CD4-positive, alpha-beta T cell treated with Interleukin-2 at 100 ng/mL for 4 hours (primary cell): ENCODE measurements around the gene UGT3A2.
"Not testable (repeated sequence)": the region's sequence is repeated elsewhere in the genome, so short reads cannot be mapped to it uniquely, and the experiment has no call there.

ENCODE experiments used
- DNase-seq: peaks from one replicate; pipeline ENCODE4 v3.0.0-alpha.2; 2020; ENCODE audit warnings: low spot score

Gene UGT3A2

GRCh38 chr5:36054647-36055046 lies 12.0 kb downstream of the UGT3A2 start:
- no peak for DNase-seq

DNA sequence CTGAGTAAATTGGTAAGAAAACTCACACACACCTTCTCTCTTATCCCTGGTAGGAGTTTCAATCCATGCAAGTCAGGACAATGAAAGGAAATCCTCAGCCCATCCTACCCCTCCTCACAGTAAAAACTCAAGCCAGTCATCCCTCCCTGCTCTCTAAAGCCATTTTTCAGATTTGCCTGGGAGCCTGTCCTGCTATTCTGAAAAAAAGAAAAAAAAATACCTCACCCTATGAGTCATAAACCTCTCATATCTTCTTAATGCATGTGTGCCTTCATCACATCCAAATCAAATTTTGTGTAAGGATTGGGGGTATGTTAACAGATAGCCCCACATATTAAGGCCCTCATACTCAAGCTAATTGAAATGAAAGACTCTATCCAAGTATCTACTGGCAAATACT lies 14.1 kb downstream of the UGT3A2 start:
- DNase-seq = no peak

- no peak for DNase-seq
Measured at GRCh38 chr5:36049949-36050348, 16.7 kb downstream of the UGT3A2 start.

DNA sequence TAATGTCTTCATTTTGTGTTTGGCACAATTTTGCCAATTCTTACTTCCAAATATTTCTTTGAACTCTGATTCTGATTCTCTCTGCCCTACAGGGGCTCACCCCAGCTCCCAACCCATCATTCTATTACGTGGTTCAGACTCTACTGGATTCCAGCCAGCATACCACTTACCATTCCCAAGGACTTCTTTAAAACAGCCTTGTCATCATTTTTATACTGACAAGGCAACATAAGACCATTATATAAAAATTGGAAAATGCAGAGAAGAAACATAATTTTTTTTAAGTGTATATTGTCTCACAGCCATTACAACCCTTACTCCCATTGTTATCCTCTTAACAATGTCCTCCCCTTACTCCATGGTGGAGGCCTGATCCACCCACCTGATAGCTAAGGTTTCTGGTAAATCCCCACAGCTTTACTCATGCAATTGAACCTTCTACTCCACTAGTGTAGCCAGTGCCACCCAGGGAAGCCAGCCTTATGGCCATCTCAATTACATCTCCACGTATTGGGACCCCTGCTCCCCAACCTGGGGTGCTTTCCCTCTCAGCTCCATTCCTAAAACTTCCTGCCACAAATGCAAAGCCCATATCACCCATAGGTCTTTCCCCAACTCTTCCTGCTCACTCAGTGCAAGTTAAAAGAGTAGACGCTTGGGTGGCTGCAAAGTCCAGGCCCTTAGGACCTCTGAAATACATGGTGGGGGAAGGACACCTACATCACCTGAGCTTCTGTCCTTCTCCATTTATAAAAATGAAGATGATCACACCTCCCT lies 19.1 kb downstream of the UGT3A2 start:
- no peak for DNase-seq

DNA sequence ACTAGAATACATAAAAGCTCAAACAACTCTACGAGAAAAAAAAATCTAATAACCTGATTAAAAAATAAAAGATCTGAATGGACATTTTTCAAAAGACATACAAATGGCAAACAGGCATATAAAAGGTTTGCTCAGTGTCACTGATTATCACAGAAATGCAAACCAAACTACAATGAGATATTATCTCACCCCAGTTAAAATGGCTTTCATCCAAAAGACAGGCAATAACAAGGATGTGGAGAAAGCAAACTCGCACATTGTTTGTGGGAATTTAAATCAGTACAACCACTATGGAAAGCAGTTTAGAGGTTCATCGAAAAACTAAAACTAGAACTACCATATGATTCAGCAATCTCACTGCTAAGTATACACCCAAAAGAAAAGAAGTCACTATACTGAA lies 20.8 kb downstream of the UGT3A2 start:
- no peak for DNase-seq

DNA sequence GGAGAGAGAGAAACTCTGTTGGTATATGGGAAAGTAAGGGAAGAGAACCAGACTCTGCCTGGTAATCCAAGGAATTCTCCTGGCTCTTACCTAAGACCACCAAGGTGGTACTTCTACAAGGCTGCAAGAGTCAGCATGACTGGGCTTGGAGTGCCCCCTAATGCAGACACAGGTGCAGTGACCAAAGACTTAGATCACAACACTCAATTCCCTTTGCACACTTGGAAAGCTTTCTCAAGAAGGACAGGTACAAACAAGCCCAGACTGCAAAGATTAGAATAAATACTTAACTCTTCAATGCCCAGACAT lies 25.2 kb downstream of the UGT3A2 start:
- no peak for DNase-seq

DNA sequence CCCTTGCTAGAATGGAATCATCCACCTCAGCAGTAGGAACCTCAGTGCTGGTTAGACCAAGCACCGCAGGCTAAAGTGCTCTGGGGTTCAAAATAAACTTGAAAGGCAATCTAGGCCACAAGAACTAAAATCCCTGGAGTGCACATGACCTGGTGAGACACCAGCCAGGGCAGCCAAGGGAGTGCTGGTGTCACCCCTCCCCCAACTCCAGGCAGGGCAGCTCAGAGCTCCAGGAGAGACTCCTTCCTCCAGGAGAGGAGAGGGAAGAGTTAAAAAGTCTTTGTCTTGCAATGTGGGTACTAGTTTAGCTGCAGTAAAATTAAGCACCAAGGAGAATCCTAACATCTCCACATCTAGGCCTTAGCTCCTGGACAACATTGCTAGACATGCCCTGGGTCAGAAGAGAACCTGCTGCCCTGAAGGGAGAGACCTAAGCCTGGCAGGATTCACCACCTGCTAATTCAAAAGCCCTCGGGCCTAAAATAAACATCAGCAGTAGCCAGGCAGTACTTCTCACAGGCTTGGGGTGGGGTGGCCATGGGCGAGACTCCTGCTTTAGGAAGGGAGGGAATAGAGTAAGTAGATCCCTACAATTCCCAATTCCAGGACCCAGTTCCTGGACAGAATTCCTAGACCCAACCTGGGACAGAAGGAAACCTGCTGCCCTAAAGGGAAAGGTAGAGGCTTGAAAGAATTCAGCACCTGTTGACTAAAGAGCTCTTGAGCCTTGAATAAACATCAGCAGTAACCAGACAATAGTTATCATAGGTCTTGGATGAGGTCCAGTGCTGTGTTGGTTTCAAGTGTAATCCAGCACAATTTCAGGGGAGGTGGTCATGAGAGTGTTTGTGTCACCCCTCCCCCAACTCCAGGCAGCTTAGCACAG lies 25.8 kb downstream of the UGT3A2 start:
- no peak for DNase-seq

DNA sequence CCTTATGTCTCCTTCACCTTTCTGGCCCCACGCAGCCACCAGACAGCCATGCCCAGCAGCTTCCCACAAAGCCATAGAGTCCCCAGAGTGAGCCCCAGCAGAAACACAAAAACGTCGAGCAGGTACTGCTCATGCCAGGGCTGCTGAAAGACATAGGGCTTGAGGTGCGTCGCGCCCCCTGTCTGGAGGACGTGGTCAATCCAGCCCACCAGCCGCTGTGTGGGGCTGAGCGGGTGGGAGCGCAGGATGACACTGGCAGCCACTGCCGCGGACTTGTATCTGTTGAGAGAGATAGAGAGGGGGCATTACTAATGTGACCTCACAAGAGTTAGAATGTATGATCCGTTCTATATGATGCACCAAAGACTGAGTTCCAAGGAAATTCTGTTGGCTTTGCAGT lies 31.0 kb downstream of the UGT3A2 start:
- DNase-seq = no peak

DNA sequence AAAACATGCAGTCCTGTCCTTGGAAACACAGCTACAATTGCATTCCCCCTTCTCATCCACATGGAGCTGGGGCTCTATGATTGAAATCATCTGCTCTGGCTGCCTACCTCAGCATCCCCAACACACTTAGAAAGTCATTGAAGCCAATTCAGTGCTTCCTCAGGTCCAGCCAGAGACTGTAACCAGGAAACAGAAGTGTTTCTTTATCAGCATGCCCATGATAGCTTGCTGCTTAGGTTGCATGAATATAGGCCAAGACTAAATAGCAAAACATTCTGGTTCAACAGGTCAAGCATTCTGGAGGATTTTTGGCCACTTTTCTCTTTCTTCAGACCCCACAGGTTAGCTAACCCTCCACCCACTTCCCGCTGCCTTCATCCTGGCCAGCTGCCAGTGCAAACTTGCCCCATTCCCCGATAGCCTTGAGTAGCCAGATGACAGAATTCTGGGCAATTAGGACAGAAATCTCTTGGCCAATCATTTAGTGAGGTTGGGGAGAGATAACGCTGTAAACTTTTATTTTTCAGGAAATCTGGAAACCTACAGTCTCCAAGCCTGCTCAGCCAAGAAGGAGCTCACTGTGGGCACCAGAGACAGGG lies 32.0 kb downstream of the UGT3A2 start:
- not testable (repeated sequence) for DNase-seq

- DNase-seq = no peak
Measured at GRCh38 chr5:36033486-36033885, 33.2 kb downstream of the UGT3A2 start.

DNA sequence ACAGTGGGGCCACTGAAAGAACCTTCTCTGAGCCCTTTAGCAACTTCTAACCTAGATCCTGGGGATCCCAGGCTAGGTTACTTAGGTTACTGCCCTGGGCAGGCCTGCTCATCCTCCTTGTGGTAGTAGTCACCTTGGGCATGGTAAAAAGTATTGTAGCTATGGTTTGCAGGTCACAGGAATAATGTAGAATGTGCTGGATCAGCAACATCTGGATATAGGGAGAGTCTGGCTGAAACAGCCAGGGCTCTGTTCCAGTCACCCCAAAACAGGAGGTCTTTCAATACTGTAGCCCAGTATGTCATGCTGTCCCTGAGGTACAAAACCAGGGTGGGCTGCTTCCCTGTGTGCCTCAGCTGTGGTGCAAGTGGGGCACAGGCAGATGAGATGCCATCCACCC lies 33.6 kb downstream of the UGT3A2 start:
- no peak for DNase-seq

DNA sequence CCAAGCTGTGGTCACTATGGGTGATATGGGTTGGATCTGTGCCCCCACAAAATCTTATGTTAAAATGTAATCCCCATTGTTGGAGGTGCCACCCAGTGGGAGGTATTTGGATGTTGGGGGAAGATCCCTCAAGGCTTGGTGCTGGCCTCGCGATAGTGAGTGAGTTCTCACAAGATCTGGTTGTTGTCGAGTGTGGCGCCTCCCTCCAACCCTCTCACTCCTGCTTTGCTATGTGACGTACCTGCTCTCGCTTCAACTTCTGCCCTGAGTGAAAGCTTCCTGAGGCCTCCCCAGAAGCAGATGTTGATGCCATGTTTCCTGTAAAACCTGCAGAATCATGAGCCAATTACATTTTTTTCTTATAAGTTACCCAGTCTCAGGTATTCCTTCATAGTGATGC lies 35.5 kb downstream of the UGT3A2 start:
- DNase-seq = no peak

GRCh38 chr5:36029914-36030313 lies 36.8 kb downstream of the UGT3A2 start:
- DNase-seq = no peak

DNA sequence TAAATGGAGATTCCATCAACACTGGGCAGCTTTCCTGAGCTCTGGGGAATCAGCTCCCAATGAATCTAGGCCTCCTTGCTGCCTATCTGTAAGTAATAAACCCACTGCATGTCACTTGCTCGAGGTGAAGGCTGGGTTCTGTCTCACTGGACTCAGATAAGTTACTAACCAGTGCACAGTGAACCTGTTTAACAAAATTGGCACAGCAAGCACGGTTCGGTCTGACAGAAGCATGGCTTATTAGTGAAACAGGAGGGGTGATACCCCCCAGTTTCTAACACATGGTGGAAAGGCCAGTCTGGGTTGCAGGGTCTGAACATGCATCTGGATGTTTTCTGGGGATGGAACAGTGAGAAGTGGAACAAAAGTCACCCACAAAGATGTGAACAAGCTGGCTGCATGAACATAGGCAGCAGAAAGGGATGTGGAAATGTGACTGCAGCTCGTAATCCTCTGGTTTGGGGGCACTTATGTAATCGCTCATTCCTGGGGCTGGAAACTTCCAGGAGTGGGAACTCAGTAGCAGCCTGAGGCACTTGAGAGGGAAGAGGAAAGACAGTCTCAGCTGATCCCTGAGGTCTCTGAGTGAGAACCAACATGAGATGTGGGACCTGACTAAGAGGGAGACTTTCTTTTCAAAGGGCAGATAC lies 37.7 kb downstream of the UGT3A2 start:
- DNase-seq = no peak

DNA sequence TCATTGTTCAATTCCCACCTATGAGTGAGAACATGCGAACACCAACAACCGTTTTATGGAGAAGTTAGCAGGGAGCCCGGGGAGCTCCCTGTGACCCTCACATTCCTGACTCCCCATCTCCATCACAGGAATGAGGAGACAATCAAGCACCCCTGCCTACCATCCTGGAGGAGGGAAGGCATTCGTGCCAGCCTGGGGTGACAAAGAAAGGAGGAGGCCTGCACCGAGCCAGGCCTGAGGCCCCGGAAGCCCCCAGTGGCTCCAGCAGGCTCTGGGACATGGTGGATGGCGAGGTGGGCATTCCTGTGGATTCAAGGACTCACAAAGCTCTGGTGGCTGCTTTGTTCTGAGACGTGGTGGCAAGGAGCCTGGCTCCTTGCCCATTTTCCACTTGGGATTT lies 39.0 kb downstream of the UGT3A2 start:
- no peak for DNase-seq

DNA sequence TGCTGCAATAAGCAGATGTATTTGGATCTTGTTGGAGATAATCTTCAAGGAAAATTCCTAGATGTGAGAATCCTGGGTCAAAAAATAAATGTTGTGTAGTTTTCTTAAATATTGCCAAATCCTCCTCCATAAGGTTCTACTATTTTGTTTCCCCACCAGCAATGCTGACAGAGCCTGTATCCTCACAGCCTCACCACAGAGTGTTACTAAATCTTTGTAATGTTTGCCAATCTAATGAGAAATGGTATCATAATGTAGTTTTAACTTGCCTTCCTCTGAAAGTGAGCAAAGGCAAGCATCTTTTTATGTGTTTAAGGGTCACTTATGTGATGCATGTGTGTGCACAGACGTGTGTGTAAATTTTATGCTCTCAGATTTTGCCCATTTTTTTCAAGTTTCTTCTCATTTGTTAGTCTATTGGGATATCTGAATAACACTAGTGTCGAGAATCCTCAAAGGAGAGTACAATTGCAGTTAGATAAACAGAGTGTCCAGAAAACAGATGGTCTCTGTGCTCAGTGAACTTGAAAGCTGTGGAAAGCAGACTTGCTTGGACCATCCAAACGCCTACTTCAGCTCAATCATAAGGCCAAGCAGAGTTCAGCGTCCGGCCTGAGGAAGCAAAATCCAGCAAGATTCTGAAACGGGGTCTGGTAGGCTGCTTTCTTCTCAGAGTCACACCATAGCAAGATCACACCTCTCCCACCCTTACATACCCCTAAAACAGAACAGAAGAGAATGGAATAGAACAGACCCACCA lies 39.8 kb downstream of the UGT3A2 start:
- no peak for DNase-seq

- not testable (repeated sequence) for DNase-seq
Measured at GRCh38 chr5:36022246-36022645, 44.4 kb downstream of the UGT3A2 start.

DNA sequence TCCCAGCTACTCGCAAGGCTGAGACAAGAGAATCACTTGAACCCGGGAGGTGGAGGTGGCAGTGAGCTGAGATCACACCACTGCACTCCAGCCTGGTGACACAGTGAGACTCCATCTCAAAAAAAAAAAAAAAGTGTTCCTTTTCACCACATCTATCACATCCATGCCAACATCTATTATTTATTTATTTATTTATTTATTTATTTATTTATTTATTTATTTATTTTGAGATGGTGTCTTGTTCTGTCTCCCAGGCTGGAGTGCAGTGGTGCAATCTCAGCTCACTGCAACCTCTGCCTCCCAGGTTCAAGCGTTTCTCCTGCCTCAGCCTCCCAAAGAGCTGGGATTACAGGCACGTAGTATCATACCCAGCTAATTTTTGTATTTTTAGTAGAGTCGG lies 47.1 kb downstream of the UGT3A2 start:
- not testable (repeated sequence) for DNase-seq

GRCh38 chr5:36017622-36018021 lies 49.1 kb downstream of the UGT3A2 start:
- no peak for DNase-seq

- no peak for DNase-seq
Measured at GRCh38 chr5:36017004-36017403, 49.7 kb downstream of the UGT3A2 start.

GRCh38 chr5:36013182-36013581 lies 53.5 kb downstream of the UGT3A2 start:
- no peak for DNase-seq

GRCh38 chr5:36009698-36010097 lies 57.0 kb downstream of the UGT3A2 start:
- DNase-seq = no peak
